HG02798 (cell line): ENCODE measurements around the gene SKI.

Experiments used
- ATAC-seq: cut with Tn5 transposase; IDR thresholded peaks from one replicate; pipeline ENCODE4 v1.9.1; 2021; ENCODE audit warnings: mild to moderate bottlenecking; ENCODE audit not compliant: unreplicated experiment, poor library complexity

The SKI gene

GRCh38 chr1:2271841-2272655, 43.9 kb downstream of the SKI start:
- no peak for ATAC-seq

GRCh38 chr1:2272686-2273400, 44.7 kb downstream of the SKI start:
- no peak for ATAC-seq

GRCh38 chr1:2273401-2274090, 45.4 kb downstream of the SKI start:
- ATAC-seq = no peak

- ATAC-seq = no peak
Measured at GRCh38 chr1:2274231-2274928, 46.3 kb downstream of the SKI start.

- ATAC-seq = no peak
Measured at GRCh38 chr1:2274929-2275475, 46.9 kb downstream of the SKI start.

GRCh38 chr1:2275796-2276536, 47.8 kb downstream of the SKI start:
- no peak for ATAC-seq

- no peak for ATAC-seq
Measured at GRCh38 chr1:2276803-2277580, 48.9 kb downstream of the SKI start.

GRCh38 chr1:2277741-2278488, 49.8 kb downstream of the SKI start:
- ATAC-seq = no peak

- ATAC-seq = no peak
Measured at GRCh38 chr1:2278591-2279209, 50.6 kb downstream of the SKI start.

GRCh38 chr1:2279210-2279639, 51.1 kb downstream of the SKI start:
- no peak for ATAC-seq

GRCh38 chr1:2279817-2280216, 51.7 kb downstream of the SKI start:
- ATAC-seq = no peak

GRCh38 chr1:2282556-2283270, 54.6 kb downstream of the SKI start:
- ATAC-seq = no peak

GRCh38 chr1:2283371-2283990, 55.4 kb downstream of the SKI start:
- ATAC-seq = no peak

GRCh38 chr1:2283991-2284895, 56.1 kb downstream of the SKI start:
- no peak for ATAC-seq

GRCh38 chr1:2284932-2285331, 56.8 kb downstream of the SKI start:
- ATAC-seq = no peak

GRCh38 chr1:2286923-2287322, 58.8 kb downstream of the SKI start:
- ATAC-seq = no peak
